Embryonic facial prominence (tissue), 1 donor: Measurements from ENCODE around the gene PSME2.

Experiments
- DNase-seq: peaks from one replicate; pipeline ENCODE4 v3.0.0-alpha.2; 2016; ENCODE audit errors: extremely low spot score

Gene PSME2

GRCh38 chr14:24179294-24179960 is 33.0 kb upstream of the PSME2 start:
- DNase-seq: no peak

- DNase-seq: no peak
Measured at GRCh38 chr14:24178399-24179178, 32.2 kb upstream of the PSME2 start.

GRCh38 chr14:24177891-24178290 is 31.5 kb upstream of the PSME2 start:
- no peak for DNase-seq

GRCh38 chr14:24177041-24177825 is 30.8 kb upstream of the PSME2 start:
- DNase-seq: no peak

GRCh38 chr14:24176599-24176998 is 30.2 kb upstream of the PSME2 start:
- no peak for DNase-seq

GRCh38 chr14:24172871-24173281 is 26.5 kb upstream of the PSME2 start:
- no peak for DNase-seq

- no peak for DNase-seq
Measured at GRCh38 chr14:24172261-24172860, 26.0 kb upstream of the PSME2 start.

- peak; percentile 85 for DNase-seq
Measured at GRCh38 chr14:24171422-24172260, 25.2 kb upstream of the PSME2 start, which contains the start of gene REC8. Gene REC8 (plus strand): TSS chr14:24172080. CDS start chr14:24172553, 473 bp downstream.

- no peak for DNase-seq
Measured at GRCh38 chr14:24167469-24168114, 21.2 kb upstream of the PSME2 start.

GRCh38 chr14:24165785-24166184 is 19.4 kb upstream of the PSME2 start:
- no peak for DNase-seq

- DNase-seq: no peak
Measured at GRCh38 chr14:24164518-24164991, 18.1 kb upstream of the PSME2 start.

GRCh38 chr14:24162093-24162492 is 15.7 kb upstream of the PSME2 start:
- no peak for DNase-seq

- DNase-seq: peak; percentile 89
Measured at GRCh38 chr14:24160850-24161804, 14.7 kb upstream of the PSME2 start, which contains the start of gene IRF9. Gene IRF9 (plus strand): TSS chr14:24161265. CDS start chr14:24162145, 880 bp downstream.

GRCh38 chr14:24160499-24160849 is 14.1 kb upstream of the PSME2 start:
- DNase-seq: no peak

- DNase-seq: no peak
Measured at GRCh38 chr14:24159777-24160498, 13.5 kb upstream of the PSME2 start.

GRCh38 chr14:24157331-24157730 is 10.9 kb upstream of the PSME2 start:
- DNase-seq: no peak

GRCh38 chr14:24156840-24157239 is 10.4 kb upstream of the PSME2 start:
- no peak for DNase-seq

GRCh38 chr14:24155100-24155499 is 8.7 kb upstream of the PSME2 start:
- DNase-seq: no peak
